Measurements from ENCODE around the gene FIGLA.

- TF ChIP-seq CTCF (IDR thresholded peaks at IDR 0.05) (no peak), POLR2AphosphoS5 (IDR thresholded peaks at IDR 0.05) (no peak), POLR2A (IDR thresholded peaks at IDR 0.05) (no peak), EP300 (IDR thresholded peaks at IDR 0.05) (no peak)
These were observed 15.3 kb downstream of the FIGLA start for GRCh38 chr2:70775141-70775540.

Data from suprapubic skin (tissue), 4 donors.